ENCODE results near the gene KCTD16. TPM values are rescaled to one million over a fixed set of nuclear protein-coding genes. Genes with fewer than 3 reads are reported as not detected.

Gene KCTD16
- polyA plus RNA-seq, 2 of the 4 experiments (the other 2 are of a cell fraction): 0.10 to 0.32 TPM

DNA sequence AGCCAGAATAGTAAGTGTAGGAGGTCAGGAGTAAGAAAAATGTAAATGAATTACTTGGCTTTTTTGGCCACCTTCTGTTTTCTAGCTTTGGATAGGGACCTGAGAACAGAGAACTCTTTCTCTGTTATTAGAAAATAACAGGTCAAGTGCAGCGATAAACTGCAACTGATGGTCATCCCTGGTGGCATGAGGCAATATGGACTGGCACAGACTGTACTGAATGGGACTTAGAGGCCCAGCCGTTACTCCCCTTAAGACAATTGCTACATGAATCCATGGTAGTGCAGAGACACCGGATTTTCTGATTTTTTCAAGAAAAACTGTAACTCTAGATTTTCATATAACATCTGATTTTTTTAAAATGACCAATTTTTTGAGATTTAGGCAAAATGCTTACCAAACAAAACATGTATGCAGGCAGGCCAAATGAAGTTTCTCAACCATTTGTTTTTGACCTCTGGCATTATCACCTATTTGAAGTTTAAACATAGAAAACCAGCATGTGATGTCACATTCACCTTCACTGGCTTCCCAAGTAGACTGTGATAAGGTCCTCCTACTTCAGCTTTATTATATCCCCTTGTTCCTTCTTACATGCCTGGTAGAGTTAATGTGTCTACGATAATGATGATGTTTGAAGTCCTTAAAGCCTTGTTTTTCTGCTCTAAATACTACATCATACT is 262.6 kb downstream of the KCTD16 start (continued):
- TF ChIP-seq HOXB5 (CRISPR knock-in tag; IDR thresholded peaks at IDR 0.05): no peak

- no peak for TF ChIP-seq RFX5 (IDR thresholded peaks at IDR 0.05)
- no peak for TF ChIP-seq USF2 (IDR thresholded peaks at IDR 0.05)
- TF ChIP-seq POLR2AphosphoS2 (conservative IDR thresholded peaks at IDR 0.05; ENCODE audit: low read length): no peak
- TF ChIP-seq CHD2 (IDR thresholded peaks at IDR 0.05; ENCODE audit: low read length, partially characterized antibody): no peak
- no peak for TF ChIP-seq FOXS1 (CRISPR knock-in tag; IDR thresholded peaks at IDR 0.05)
- no peak for TF ChIP-seq ZSCAN20 (CRISPR knock-in tag; IDR thresholded peaks at IDR 0.05)
- TF ChIP-seq PHF8 (IDR thresholded peaks at IDR 0.05; ENCODE audit: borderline replicate concordance, low read depth): no peak
- TF ChIP-seq NR3C1 (IDR thresholded peaks at IDR 0.05): no peak
- TF ChIP-seq JUNB (IDR thresholded peaks at IDR 0.05): no peak
- no peak for TF ChIP-seq CTCF (IDR thresholded peaks at IDR 0.05)
- TF ChIP-seq SMC3 (IDR thresholded peaks at IDR 0.05): no peak
- no peak for TF ChIP-seq MAZ (IDR thresholded peaks at IDR 0.05; ENCODE audit: borderline replicate concordance, low read depth, low read length)
- no peak for TF ChIP-seq JUN (IDR thresholded peaks at IDR 0.05)
- TF ChIP-seq FOSB (CRISPR knock-in tag; IDR thresholded peaks at IDR 0.05): no peak
- DNase-seq (ENCODE audit: low read depth in 1 of 2, low spot score in 1 of 2) (no peak), ATAC-seq (no peak), FAIRE-seq (no peak)
- no peaks in the 10 kb centered on the region for H3K4me1 ChIP-seq
- POLR2A ChIA-PET: no interaction called here
- no peak overlapping the region for H3K27ac ChIP-seq
- no peaks in the 10 kb centered on the region for H3K9me3 ChIP-seq
- H3K4me2 ChIP-seq: no peak overlapping the region
- H3K4me3 ChIP-seq: no peak overlapping the region
- CTCF ChIA-PET: interaction anchor here (1.1 to 1.5 kb wide), 2 partner anchors 8 to 76 kb away, joined by 3 read pairs; no protein-coding TSS in a partner anchor
- 42% methylated on average over 3 of the region's 3 CpGs for WGBS (ENCODE audit: missing lambda C conversion rate)
These were observed 263.2 kb downstream of the KCTD16 start for GRCh38 chr5:144433893-144434292.

GRCh38 chr5:144436007-144436406 is 265.3 kb downstream of the KCTD16 start:
- ChIA-PET CTCF (no interaction called here), POLR2A (no interaction called here)
- no peak overlapping the region for H3K4me2 ChIP-seq
- FAIRE-seq (no peak), ATAC-seq (no peak), DNase-seq (ENCODE audit: low read depth in 1 of 2, low spot score in 1 of 2) (no peak)
- TF ChIP-seq PHF8 (IDR thresholded peaks at IDR 0.05; ENCODE audit: borderline replicate concordance, low read depth) (no peak), CHD4 (IDR thresholded peaks at IDR 0.05; ENCODE audit: borderline replicate concordance) (no peak), NR3C1 (IDR thresholded peaks at IDR 0.05) (no peak), CBX8 (IDR thresholded peaks at IDR 0.05) (no peak), SREBF2 (IDR thresholded peaks at IDR 0.05) (no peak), MAFK (IDR thresholded peaks at IDR 0.05; ENCODE audit: partially characterized antibody) (no peak), HDAC2 (IDR thresholded peaks at IDR 0.05) (no peak), MAX (IDR thresholded peaks at IDR 0.05) (no peak), RCOR1 (IDR thresholded peaks at IDR 0.05; ENCODE audit: low read depth, low read length) (no peak)
- H3K9me3 ChIP-seq: 0 out of 3 replicates have a peak, but pooled peaks cover 3% of the 10 kb centered on the region
- H3K4me1 ChIP-seq: no peaks in the 10 kb centered on the region
- WGBS (ENCODE audit: missing lambda C conversion rate): 59% methylated on average over 1 of the region's 1 CpG
- no peak overlapping the region for H3K27ac ChIP-seq
- H3K4me3 ChIP-seq: no peak overlapping the region
